IMR-90 (cell line): Measurements from ENCODE around the gene CDH23. TPM values are rescaled to one million over a fixed set of nuclear protein-coding genes. Genes with fewer than 3 reads are reported as not detected.

Source experiments
- ATAC-seq: fragments of 200-7000 bp; cut with Tn5 transposase; 2 replicates; pipeline ENCODE4 v1.9.1; 2020; ENCODE audit warnings: low read depth, mild to moderate bottlenecking, moderate library complexity
- BruUV-seq: library from RNA; stranded (reverse); fragments of 400-500 nt; replicated peaks from 2 replicates; lab custom pipeline; 2021; lab: Mats Ljungman, UMichigan
- CTCF ChIA-PET: fragments of 300-600 bp; formaldehyde crosslinking; extraction: SDS; loops from one replicate; lab custom pipeline; 2021; ENCODE audit warnings: antibody characterized with exemption; lab: Yijun Ruan, JAX
- POLR2A ChIA-PET: fragments of 300-600 bp; sonication (Branson Sonifier 250); formaldehyde crosslinking; loops from one replicate; lab custom pipeline; 2022; ENCODE audit warnings: antibody characterized with exemption; ENCODE audit not compliant: unreplicated experiment; lab: Charles Lee
- DNase-seq: peaks from one replicate; pipeline ENCODE4 v3.0.0; 2013
- H2AFZ ChIP-seq: replicated peaks from 2 replicates; pipeline ENCODE3; 2013; ENCODE audit warnings: low read length, mild to moderate bottlenecking; ENCODE audit not compliant: poor library complexity
- H2AK5ac ChIP-seq: 2 replicates; pipeline ENCODE4 v1.6.1; 2013; ENCODE audit warnings: low read depth, low read length, inconsistent platforms
- H2AK9ac ChIP-seq: replicated peaks from 2 replicates; pipeline ENCODE3; 2013; ENCODE audit warnings: mild to moderate bottlenecking, low read depth, low read length, moderate library complexity; ENCODE audit not compliant: poor library complexity
- H2BK120ac ChIP-seq: 2 replicates; pipeline ENCODE4 v1.6.1; 2013; ENCODE audit warnings: low read depth, low read length, inconsistent platforms
- H2BK15ac ChIP-seq: 3 replicates; pipeline ENCODE4 v1.6.1; 2013; ENCODE audit warnings: low read depth, low read length, inconsistent platforms
- H2BK20ac ChIP-seq: 2 replicates; pipeline ENCODE4 v1.6.1; 2013; ENCODE audit warnings: low read depth, mild to moderate bottlenecking, inconsistent platforms, low read length, moderate library complexity
- H2BK5ac ChIP-seq: 2 replicates; pipeline ENCODE4 v1.6.1; 2013; ENCODE audit warnings: mild to moderate bottlenecking, low read depth, low read length, inconsistent platforms; ENCODE audit not compliant: poor library complexity, severe bottlenecking
- H3K14ac ChIP-seq: replicated peaks from 2 replicates; pipeline ENCODE4 v1.6.1; 2013; ENCODE audit warnings: low read depth, low read length, inconsistent platforms
- H3K18ac ChIP-seq: 2 replicates; pipeline ENCODE4 v1.6.1; 2013; ENCODE audit warnings: low read depth, low read length, control low read depth
- H3K23ac ChIP-seq: 2 replicates; pipeline ENCODE4 v1.6.1; 2013; ENCODE audit warnings: low read depth, low read length, inconsistent platforms
- H3K27ac ChIP-seq: 2 replicates; pipeline ENCODE4 v1.5.1; 2013; ENCODE audit warnings: mild to moderate bottlenecking, control low read depth, low read length; ENCODE audit not compliant: insufficient read depth
- H3K27me3 ChIP-seq: 2 replicates; pipeline ENCODE4 v1.6.1; 2013; ENCODE audit warnings: low read length; ENCODE audit not compliant: control insufficient read depth, insufficient read depth
- H3K36me3 ChIP-seq: 2 replicates; pipeline ENCODE4 v1.6.1; 2013; ENCODE audit warnings: low read length, mixed read lengths; ENCODE audit not compliant: control insufficient read depth, insufficient read depth
- H3K4ac ChIP-seq: 2 replicates; pipeline ENCODE4 v1.6.1; 2013; ENCODE audit warnings: low read depth, low read length, inconsistent platforms
- H3K4me1 ChIP-seq: 2 replicates; pipeline ENCODE4 v1.6.1; 2013; ENCODE audit warnings: low read length, mixed read lengths; ENCODE audit not compliant: control insufficient read depth, insufficient read depth
- H3K4me2 ChIP-seq: 2 replicates; pipeline ENCODE4 v1.6.1; 2013; ENCODE audit warnings: low read depth, mild to moderate bottlenecking, control low read depth, low read length, moderate library complexity
- H3K4me3 ChIP-seq: 2 replicates; pipeline ENCODE4 v1.5.1; 2013; ENCODE audit warnings: low read depth, mild to moderate bottlenecking, control low read depth, low read length, moderate library complexity; ENCODE audit not compliant: insufficient read depth
- H3K56ac ChIP-seq: 2 replicates; pipeline ENCODE4 v1.6.1; 2013; ENCODE audit warnings: low read length, inconsistent platforms; ENCODE audit not compliant: insufficient read depth; ENCODE audit errors: extremely low read depth
- H3K79me1 ChIP-seq, 2 experiments: 2 replicates each; pipeline ENCODE4 v1.6.1; 2013; ENCODE audit warnings: low read length in 2 of 2, inconsistent platforms in 1 of 2, low read depth in 1 of 2
- H3K9ac ChIP-seq: 2 replicates; pipeline ENCODE4 v1.6.1; 2013; ENCODE audit warnings: low read depth, low read length, control low read depth
- H3K9me1 ChIP-seq: 2 replicates; pipeline ENCODE4 v1.6.1; 2013; ENCODE audit warnings: low read length, inconsistent platforms; ENCODE audit not compliant: insufficient read depth
- H3K9me3 ChIP-seq: 2 replicates; pipeline ENCODE4 v1.6.1; 2013; ENCODE audit warnings: low read length; ENCODE audit not compliant: control insufficient read depth, insufficient read depth
- H4K20me1 ChIP-seq: 2 replicates; pipeline ENCODE4 v1.6.1; 2013; ENCODE audit warnings: low read length, inconsistent platforms; ENCODE audit not compliant: insufficient read depth
- H4K5ac ChIP-seq: 2 replicates; pipeline ENCODE4 v1.6.1; 2013; ENCODE audit warnings: mild to moderate bottlenecking, low read depth, low read length, control low read depth
- H4K8ac ChIP-seq, 2 experiments: 2 replicates each; pipeline ENCODE4 v1.6.1; 2013; ENCODE audit warnings: low read depth in 2 of 2, low read length in 2 of 2, control low read depth in 1 of 2, inconsistent platforms in 1 of 2
- H4K91ac ChIP-seq: 2 replicates; pipeline ENCODE4 v1.6.1; 2013; ENCODE audit warnings: low read depth, low read length, inconsistent platforms; ENCODE audit not compliant: insufficient read depth
- BHLHE40 ChIP-seq: fragments of 150-350 bp; IDR thresholded peaks from 2 replicates; pipeline ENCODE4 v1.6.1; 2016; ENCODE audit warnings: mild to moderate bottlenecking, low read depth, low read length
- FOS ChIP-seq: fragments of 150-350 bp; IDR thresholded peaks from 2 replicates; pipeline ENCODE4 v1.6.1; 2016; ENCODE audit warnings: low read depth, low read length
- MAFK ChIP-seq: IDR thresholded peaks from 2 replicates; pipeline ENCODE4 v1.6.1; 2012; ENCODE audit warnings: low read depth, low read length, improper control_type of control experiment
- MAZ ChIP-seq: IDR thresholded peaks from 2 replicates; pipeline ENCODE4 v1.6.1; 2012; ENCODE audit warnings: low read depth, mild to moderate bottlenecking, low read length, improper control_type of control experiment, moderate library complexity, borderline replicate concordance
- POLR2A ChIP-seq: IDR thresholded peaks from 2 replicates; pipeline ENCODE4 v1.6.1; 2012; ENCODE audit warnings: mild to moderate bottlenecking, low read depth, low read length
- RAD21 ChIP-seq: IDR thresholded peaks from 2 replicates; pipeline ENCODE4 v1.6.1; 2012; ENCODE audit warnings: low read length, improper control_type of control experiment
- RFX5 ChIP-seq: IDR thresholded peaks from 2 replicates; pipeline ENCODE4 v1.8.0; 2012; ENCODE audit warnings: low read depth, mild to moderate bottlenecking, low read length, moderate library complexity
- SMC3 ChIP-seq: fragments of 150-350 bp; IDR thresholded peaks from 2 replicates; pipeline ENCODE4 v1.6.1; 2016; ENCODE audit warnings: low read depth, mild to moderate bottlenecking, antibody characterized with exemption, low read length, moderate library complexity
- WGBS, 2 experiments: methylation state at CpG; one replicate each; pipeline versions ENCODE4 v1.1.5 to v1.1.7; 2013; ENCODE audit warnings: missing lambda C conversion rate in 2 of 2; ENCODE audit not compliant: insufficient read length in 1 of 2; ENCODE audit errors: extremely low coverage in 2 of 2; 5-methylcytosine and 5-hydroxymethylcytosine counted together
- dilution Hi-C: fragments of 300-500 bp; cut with HindIII; formaldehyde crosslinking; loops from one replicate; pipeline ENCODE4 v1.14.3; 2018; ENCODE audit warnings: low sequenced_read_pairs; ENCODE audit not compliant: unreplicated experiment
- in situ Hi-C: fragments of 300-500 bp; cut with MboI; formaldehyde crosslinking; loops from 3 replicates; pipeline ENCODE4 v1.14.3; 2019; ENCODE audit warnings: low sequenced_read_pairs, inconsistent platforms, mixed read lengths
- intact Hi-C: fragments of 100-400 bp; cut with micrococcal nuclease; formaldehyde crosslinking; loops from 2 replicates; pipeline ENCODE4 v1.10.0; 2022
- polyA plus RNA-seq, 3 experiments: library from polyadenylated mRNA; depleted of rRNA; stranded (reverse); fragments of >200 nt; gene quantifications; 2 replicates each; pipeline ENCODE4 v1.2.3, GENCODE V29; 2012; ENCODE audit warnings: low replicate concordance in 1 of 3
- total RNA-seq: library from RNA; depleted of rRNA; stranded (reverse); fragments of >200 nt; gene quantifications from 2 replicates; pipeline ENCODE4 v1.2.3, GENCODE V29; 2012
- TF ChIP-seq, protein P1 (sequence below): conservative IDR thresholded peaks from 2 replicates; pipeline ENCODE4 v1.5.1; 2012; ENCODE audit warnings: mild to moderate bottlenecking, low read depth, low read length, improper control_type of control experiment
- TF ChIP-seq, protein P2 (sequence below): fragments of 150-350 bp; IDR thresholded peaks from 2 replicates; pipeline ENCODE4 v1.6.1; 2016; ENCODE audit warnings: low read depth, mild to moderate bottlenecking, low read length, moderate library complexity, borderline replicate concordance

CDH23 gene
- total and polyA plus RNA-seq, 2 of the 4 experiments (the other 2 are of a cell fraction), result under 0.01 to 0.03 TPM

DNA sequence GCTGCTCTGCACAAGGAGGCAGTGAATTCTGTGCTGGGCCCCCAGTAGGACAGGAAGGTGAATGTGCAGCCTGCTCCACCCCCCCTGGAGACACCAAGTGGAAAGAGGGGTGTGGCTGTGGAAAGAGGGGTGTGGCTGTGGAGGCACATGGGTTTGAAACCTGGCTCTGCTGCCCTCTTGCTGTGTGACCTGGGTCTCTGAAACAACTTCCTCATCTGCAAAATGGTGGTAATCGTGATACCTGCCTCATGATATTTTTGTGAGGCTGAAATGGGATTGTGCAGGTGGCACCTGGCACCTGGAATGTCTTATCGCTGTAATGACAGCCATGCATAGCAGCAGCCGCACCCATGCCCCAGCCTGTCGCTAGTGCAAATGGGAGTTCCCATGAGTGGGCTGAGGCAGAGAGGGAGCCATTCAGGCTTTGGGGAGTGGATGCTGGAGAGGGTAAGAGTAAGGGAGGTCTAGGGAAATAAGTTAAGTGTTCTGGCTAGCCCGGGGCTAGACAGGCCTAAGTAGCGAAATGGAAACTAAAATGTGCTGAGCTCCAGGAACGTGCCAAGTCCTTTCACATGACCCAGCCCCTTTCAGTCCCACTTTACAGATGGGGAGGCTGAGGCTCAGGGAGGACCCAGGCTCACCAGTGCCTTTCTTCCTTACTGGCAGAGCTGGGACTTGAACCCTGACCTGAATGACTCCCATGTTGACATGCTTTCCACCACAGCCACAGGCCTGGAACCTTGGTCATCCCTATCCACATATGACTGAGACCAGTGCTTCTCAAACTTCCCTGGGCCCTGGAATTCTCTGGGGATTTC lies 287.8 kb downstream of the CDH23 start:
- WGBS, 2 experiments, result 80% methylated on average over 2 of the region's 7 CpGs; no CpG with 5 or more reads in 1 of the 2 experiments
- Histone ChIP-seq H3K18ac (no peak overlapping the region), H3K27me3 (peaks cover 53% of the 10 kb centered on the region), H3K4me3 (no peak overlapping the region), H2AK5ac (no peak overlapping the region), H3K9me1 (no peaks in the 10 kb centered on the region), H3K27ac (no peak overlapping the region), H2BK120ac (no peak overlapping the region), H4K5ac (no peak overlapping the region), H3K4ac (no peak overlapping the region), H3K36me3 (no peaks in the 10 kb centered on the region), H3K56ac (no peak overlapping the region), H4K20me1 (no peaks in the 10 kb centered on the region), H2AK9ac (no peak overlapping the region), H3K14ac (no peak overlapping the region), H3K4me1 (no peaks in the 10 kb centered on the region), H2AFZ (peak overlapping the region; percentile 21), H3K4me2 (no peak overlapping the region), H3K79me1 (no peaks in the 10 kb centered on the region), H2BK15ac (no peak overlapping the region), H2BK5ac (no peak overlapping the region), H4K91ac (no peak overlapping the region), H3K23ac (no peak overlapping the region), H3K9ac (no peak overlapping the region), H3K9me3 (no peaks in the 10 kb centered on the region), H4K8ac (no peak overlapping the region), H2BK20ac (no peak overlapping the region)
- TF ChIP-seq BHLHE40 (no peak), RAD21 (no peak), SMC3 (no peak), RFX5 (no peak), MAFK (no peak), FOS (no peak), POLR2A (no peak), MAZ (no peak)
- TF ChIP-seq, protein P1, sequence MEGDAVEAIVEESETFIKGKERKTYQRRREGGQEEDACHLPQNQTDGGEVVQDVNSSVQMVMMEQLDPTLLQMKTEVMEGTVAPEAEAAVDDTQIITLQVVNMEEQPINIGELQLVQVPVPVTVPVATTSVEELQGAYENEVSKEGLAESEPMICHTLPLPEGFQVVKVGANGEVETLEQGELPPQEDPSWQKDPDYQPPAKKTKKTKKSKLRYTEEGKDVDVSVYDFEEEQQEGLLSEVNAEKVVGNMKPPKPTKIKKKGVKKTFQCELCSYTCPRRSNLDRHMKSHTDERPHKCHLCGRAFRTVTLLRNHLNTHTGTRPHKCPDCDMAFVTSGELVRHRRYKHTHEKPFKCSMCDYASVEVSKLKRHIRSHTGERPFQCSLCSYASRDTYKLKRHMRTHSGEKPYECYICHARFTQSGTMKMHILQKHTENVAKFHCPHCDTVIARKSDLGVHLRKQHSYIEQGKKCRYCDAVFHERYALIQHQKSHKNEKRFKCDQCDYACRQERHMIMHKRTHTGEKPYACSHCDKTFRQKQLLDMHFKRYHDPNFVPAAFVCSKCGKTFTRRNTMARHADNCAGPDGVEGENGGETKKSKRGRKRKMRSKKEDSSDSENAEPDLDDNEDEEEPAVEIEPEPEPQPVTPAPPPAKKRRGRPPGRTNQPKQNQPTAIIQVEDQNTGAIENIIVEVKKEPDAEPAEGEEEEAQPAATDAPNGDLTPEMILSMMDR, result no peak
- TF ChIP-seq, protein P2, sequence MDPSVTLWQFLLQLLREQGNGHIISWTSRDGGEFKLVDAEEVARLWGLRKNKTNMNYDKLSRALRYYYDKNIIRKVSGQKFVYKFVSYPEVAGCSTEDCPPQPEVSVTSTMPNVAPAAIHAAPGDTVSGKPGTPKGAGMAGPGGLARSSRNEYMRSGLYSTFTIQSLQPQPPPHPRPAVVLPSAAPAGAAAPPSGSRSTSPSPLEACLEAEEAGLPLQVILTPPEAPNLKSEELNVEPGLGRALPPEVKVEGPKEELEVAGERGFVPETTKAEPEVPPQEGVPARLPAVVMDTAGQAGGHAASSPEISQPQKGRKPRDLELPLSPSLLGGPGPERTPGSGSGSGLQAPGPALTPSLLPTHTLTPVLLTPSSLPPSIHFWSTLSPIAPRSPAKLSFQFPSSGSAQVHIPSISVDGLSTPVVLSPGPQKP, result no peak
- intact Hi-C loops, result no loop called here
- in situ Hi-C loops, result no loop called here
- DNase-seq (no peak), ATAC-seq (no peak)
- ChIA-PET CTCF (no interaction called here), POLR2A (no interaction called here)
- dilution Hi-C loops, result no loop called here
- BruUV-seq, result no TSS peak
